C4-2B (cell line): ENCODE results near the gene TET1.

Source experiments
- ZFX ChIP-seq: fragments of 450-650 bp; IDR thresholded peaks from 2 replicates; pipeline ENCODE4 v1.6.1; 2017
- TF ChIP-seq, protein P1 (sequence below): fragments of 450-650 bp; conservative IDR thresholded peaks from 2 replicates; pipeline ENCODE4 v1.5.1; 2017; ENCODE audit warnings: mild to moderate bottlenecking

DNA sequence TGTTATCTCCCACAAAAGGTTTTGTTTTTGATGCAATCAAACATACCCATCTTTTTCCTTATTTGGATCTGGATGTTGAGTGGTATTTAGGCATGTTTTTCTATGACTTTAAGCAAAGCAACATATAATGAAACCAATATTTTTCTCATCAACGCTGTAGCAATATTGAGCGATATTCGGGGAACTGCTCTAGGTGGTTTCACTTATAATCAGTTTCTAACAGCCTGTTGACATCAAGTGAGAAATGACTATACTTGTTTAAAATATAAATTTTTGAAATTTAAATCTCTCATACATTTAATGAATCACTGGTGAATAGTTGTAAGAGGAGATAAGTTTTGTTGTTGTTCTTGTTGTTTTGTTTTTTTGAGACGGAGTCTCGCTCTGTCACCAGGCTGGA, 108.1 kb downstream of the TET1 start:
- TF ChIP-seq, protein P1, sequence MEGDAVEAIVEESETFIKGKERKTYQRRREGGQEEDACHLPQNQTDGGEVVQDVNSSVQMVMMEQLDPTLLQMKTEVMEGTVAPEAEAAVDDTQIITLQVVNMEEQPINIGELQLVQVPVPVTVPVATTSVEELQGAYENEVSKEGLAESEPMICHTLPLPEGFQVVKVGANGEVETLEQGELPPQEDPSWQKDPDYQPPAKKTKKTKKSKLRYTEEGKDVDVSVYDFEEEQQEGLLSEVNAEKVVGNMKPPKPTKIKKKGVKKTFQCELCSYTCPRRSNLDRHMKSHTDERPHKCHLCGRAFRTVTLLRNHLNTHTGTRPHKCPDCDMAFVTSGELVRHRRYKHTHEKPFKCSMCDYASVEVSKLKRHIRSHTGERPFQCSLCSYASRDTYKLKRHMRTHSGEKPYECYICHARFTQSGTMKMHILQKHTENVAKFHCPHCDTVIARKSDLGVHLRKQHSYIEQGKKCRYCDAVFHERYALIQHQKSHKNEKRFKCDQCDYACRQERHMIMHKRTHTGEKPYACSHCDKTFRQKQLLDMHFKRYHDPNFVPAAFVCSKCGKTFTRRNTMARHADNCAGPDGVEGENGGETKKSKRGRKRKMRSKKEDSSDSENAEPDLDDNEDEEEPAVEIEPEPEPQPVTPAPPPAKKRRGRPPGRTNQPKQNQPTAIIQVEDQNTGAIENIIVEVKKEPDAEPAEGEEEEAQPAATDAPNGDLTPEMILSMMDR, result no peak
- no peak for TF ChIP-seq ZFX
